Kasumi-1 (cell line): ENCODE data around the gene TMED10.
"Not testable (repeated sequence)": the region's sequence is repeated elsewhere in the genome, so short reads cannot be mapped to it uniquely, and the experiment has no call there.

Experiments used
- DNase-seq, 2 experiments: peaks; one replicate each; lab custom pipeline; 2025; lab: John Stamatoyannopoulos, UW

TMED10 gene

GRCh38 chr14:75158843-75159614 is 17.4 kb downstream of the TMED10 start:
- no peak for DNase-seq

- DNase-seq: no peak
Observed at GRCh38 chr14:75156901-75157300, 19.5 kb downstream of the TMED10 start.

GRCh38 chr14:75156111-75156510 is 20.3 kb downstream of the TMED10 start:
- DNase-seq: no peak

- no peak for DNase-seq
Observed at GRCh38 chr14:75155169-75155568, 21.2 kb downstream of the TMED10 start.

- no peak for DNase-seq
Observed at GRCh38 chr14:75153295-75153694, 23.1 kb downstream of the TMED10 start.

DNA sequence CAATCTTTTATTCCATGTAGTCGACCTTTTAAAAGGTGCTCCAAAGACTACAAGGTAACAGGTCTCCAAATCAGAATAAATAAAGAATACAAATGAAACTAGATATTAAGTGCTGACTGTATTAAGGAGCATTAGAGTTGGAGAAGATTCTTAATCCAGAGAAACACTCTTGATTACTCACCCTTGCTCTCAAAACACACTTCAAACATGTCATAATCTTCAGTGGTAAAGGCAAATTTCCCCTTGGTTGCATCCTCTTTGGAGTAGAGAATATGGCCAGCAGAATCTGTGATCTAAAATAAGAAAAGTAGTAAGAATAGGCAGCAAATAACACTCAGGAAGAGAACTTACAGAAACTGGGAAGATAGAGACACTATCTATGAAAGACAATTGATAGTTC is 24.6 kb downstream of the TMED10 start:
- DNase-seq: no peak

- DNase-seq: not testable (repeated sequence)
Observed at GRCh38 chr14:75150637-75151036, 25.8 kb downstream of the TMED10 start.

DNA sequence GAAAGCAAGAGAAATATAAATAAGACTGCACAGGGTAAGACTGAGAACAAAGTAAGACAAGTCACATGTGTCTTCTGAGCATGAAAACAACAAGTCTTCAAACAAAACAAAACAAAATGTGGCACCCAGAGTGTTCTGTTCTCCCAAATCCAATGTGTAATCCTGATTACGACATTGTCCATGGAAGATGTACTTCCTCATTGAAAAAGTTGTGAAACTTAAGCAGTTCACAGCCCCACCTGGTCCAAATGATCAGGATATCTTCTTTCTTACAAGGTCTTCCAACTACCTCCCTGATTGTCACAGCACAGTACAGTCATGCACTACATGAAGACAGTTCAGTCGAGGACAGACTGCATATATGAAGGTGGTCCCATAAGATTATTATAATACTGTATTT is 26.3 kb downstream of the TMED10 start:
- DNase-seq: no peak

- peak; percentile 83 to 85 for DNase-seq
Observed at GRCh38 chr14:75147423-75148071, 28.9 kb downstream of the TMED10 start.

DNA sequence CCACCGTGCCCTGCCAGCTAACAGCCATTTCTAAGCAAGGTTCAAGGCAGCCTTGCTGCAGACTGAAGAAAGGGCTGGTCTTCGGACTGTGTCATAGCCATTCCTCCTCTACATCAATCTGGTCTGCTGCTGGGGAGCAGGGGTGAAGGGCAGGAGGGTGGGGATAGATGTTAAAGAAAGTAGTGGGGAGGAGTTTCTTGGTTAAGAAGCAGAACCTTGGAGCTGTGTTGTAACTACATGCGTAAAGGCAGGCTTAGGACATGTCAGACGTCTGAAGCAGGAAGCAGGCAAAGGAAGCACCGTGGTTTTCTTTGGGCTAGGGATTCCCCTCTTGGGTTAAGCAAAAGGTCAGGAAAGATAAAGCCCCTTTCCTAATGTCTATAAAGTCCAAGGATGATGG is 31.5 kb downstream of the TMED10 start:
- peak; percentile 86 to 88 for DNase-seq

- no peak for DNase-seq
Observed at GRCh38 chr14:75143761-75144527, 32.5 kb downstream of the TMED10 start.

DNA sequence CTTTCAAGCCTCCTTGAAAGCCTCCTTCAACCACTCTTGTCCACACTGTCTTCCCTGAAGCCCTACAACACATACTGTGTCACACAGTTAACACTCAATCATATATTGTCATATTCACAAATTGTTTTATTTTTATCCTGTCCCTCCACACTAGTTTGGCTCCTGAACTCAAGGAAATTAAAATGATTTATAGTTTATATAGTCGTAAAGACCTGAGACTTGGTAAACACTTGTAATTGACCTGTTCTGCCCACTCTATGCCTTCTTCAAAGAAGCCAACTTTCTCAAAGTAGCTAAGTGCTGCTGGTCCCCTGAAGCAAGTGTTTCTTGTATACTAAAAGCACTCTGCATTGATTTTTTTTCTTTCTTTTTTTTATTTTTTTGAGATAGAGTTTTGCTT is 33.9 kb downstream of the TMED10 start:
- DNase-seq: no peak

DNA sequence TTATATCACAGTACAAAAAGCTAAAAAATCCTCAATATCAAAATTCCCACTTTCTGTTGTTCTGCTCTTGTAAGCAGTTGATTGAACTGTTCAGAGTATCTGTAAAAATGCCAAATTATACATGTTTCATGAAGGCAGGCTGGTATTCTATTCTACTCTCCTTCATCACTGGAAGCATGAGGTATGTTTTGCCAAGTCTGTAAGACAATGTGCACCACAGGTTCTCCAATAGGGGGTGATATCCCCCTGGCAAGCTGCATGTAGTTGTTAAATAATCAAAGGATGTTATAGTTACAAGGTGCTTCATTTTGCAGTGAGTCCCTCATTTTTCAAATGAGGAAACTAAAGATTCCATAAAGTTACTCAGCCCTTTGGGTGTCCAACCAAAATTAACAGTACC is 34.4 kb downstream of the TMED10 start:
- peak; percentile 32 to 43 for DNase-seq

GRCh38 chr14:75141062-75141461 is 35.4 kb downstream of the TMED10 start:
- no peak for DNase-seq

GRCh38 chr14:75140620-75141019 is 35.8 kb downstream of the TMED10 start:
- no peak for DNase-seq

GRCh38 chr14:75139185-75139584 is 37.2 kb downstream of the TMED10 start:
- no peak for DNase-seq

GRCh38 chr14:75138492-75138891 is 37.9 kb downstream of the TMED10 start:
- peak; percentile 39 to 54 for DNase-seq

- no peak for DNase-seq
Observed at GRCh38 chr14:75134644-75135043, 41.8 kb downstream of the TMED10 start.

GRCh38 chr14:75133597-75133996 is 42.8 kb downstream of the TMED10 start:
- no peak for DNase-seq

DNA sequence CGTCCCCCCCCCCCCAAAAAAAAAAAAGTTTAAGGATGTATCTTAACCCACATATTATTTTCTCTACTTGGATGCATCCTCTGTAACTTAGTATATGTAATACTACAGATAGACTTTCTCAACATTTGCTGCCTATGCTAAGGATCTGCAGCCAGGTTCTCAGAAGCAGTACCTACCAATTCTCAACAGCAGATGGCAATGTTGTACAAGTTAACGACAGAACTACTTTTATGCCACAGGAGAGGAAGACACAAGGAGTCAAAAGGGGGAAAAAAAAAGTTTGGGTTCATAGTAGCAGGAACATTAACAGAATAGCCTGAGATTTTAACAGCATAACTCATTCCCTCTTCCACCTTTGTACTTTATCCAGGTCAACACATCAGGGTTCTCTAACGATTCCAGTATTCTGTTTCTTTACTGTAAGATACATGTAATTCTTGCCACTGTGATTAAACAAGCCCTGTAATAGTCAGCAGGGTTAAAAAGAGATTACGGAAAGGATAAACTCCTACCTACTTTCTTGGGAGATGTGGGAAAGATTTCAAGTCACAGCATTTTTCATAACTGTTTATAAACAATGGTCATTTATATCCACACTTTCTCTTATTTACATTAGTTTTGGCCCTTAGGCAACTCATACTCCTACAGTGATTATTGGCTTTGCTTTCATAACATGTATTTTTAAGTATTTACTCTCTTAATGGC is 43.9 kb downstream of the TMED10 start:
- peak; percentile 89 to 90 for DNase-seq

GRCh38 chr14:75128596-75128990 is 47.8 kb downstream of the TMED10 start:
- DNase-seq: no peak

DNA sequence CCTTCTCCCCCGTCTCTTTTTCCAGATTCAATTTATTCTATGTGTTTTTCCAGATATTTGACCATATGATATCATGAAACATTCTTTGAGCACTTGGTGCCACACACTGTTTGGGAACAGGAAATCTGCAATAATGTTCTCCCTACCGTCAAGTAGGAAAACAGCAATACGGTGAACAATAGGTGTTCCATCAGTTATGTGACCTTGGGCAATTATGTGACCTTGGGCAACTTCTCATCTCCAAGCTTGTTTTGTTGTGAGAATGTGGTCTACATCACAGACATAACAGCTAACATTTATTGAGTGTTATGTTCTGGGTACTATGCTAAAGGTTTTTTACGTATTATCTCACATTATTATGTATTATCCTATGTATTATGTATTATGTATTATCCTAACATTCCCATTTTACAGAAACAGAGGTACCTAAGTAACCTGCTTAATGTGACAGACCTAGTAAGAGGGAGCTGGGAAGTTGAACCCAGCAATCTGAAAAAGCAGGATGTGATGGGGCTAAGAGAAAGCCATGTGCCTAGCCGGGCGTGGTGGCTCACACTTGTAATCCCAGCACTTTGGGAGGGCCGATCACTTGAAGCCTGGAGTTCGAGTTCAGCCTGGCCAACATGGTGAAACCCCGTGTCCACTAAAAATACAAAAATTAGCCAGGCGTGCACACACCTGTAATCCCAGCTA is 48.4 kb downstream of the TMED10 start:
- no peak for DNase-seq
